GM12872 (cell line): ENCODE data around the gene CDRT4.

Experiments
- CTCF ChIP-seq: IDR thresholded peaks from 3 replicates; pipeline ENCODE4 v1.5.1; 2011; ENCODE audit warnings: low read depth, mild to moderate bottlenecking, low read length, moderate library complexity; ENCODE audit not compliant: insufficient read depth

The CDRT4 gene

GRCh38 chr17:15501793-15502192 is 34.4 kb upstream of the CDRT4 start:
- no peak for TF ChIP-seq CTCF

GRCh38 chr17:15501282-15501681 is 33.9 kb upstream of the CDRT4 start:
- no peak for TF ChIP-seq CTCF

GRCh38 chr17:15498107-15498506 is 30.7 kb upstream of the CDRT4 start:
- no peak for TF ChIP-seq CTCF

- no peak for TF ChIP-seq CTCF
Measured at GRCh38 chr17:15496735-15497670, 29.6 kb upstream of the CDRT4 start.

GRCh38 chr17:15494821-15495220 is 27.4 kb upstream of the CDRT4 start:
- no peak for TF ChIP-seq CTCF

- no peak for TF ChIP-seq CTCF
Measured at GRCh38 chr17:15493693-15494035, 26.2 kb upstream of the CDRT4 start.

- TF ChIP-seq CTCF, result no peak
Measured at GRCh38 chr17:15492791-15493692, 25.6 kb upstream of the CDRT4 start.
